GM21786 (cell line): Measurements from ENCODE around the gene FBF1.

Experiments used
- ATAC-seq: cut with Tn5 transposase; IDR thresholded peaks from one replicate; pipeline ENCODE4 v1.9.1; 2021; ENCODE audit not compliant: unreplicated experiment

FBF1 gene

GRCh38 chr17:75917917-75918445 lies 22.9 kb downstream of the FBF1 start:
- no peak for ATAC-seq

GRCh38 chr17:75917141-75917916 lies 23.5 kb downstream of the FBF1 start:
- ATAC-seq: no peak

- no peak for ATAC-seq
These were observed 25.6 kb downstream of the FBF1 start for GRCh38 chr17:75915268-75915667.

GRCh38 chr17:75914643-75915267 lies 26.1 kb downstream of the FBF1 start:
- no peak for ATAC-seq

- no peak for ATAC-seq
These were observed 27.2 kb downstream of the FBF1 start for GRCh38 chr17:75913537-75914210.

- no peak for ATAC-seq
These were observed 30.1 kb downstream of the FBF1 start for GRCh38 chr17:75910699-75911098.

GRCh38 chr17:75909812-75910274 lies 31.0 kb downstream of the FBF1 start:
- no peak for ATAC-seq

GRCh38 chr17:75909051-75909811 lies 31.6 kb downstream of the FBF1 start:
- no peak for ATAC-seq

GRCh38 chr17:75908201-75908600 lies 32.6 kb downstream of the FBF1 start:
- no peak for ATAC-seq

- no peak for ATAC-seq
These were observed 34.5 kb downstream of the FBF1 start for GRCh38 chr17:75906143-75906884.

GRCh38 chr17:75904749-75905521 lies 35.9 kb downstream of the FBF1 start, which contains the start of gene MRPL38:
Gene MRPL38, minus strand, starts transcription at chr17:75904884. Its CDS starts 9 bp downstream, at chr17:75904875.
- peak; percentile 95 for ATAC-seq

GRCh38 chr17:75902406-75902805 lies 38.4 kb downstream of the FBF1 start:
- ATAC-seq: no peak

GRCh38 chr17:75901727-75902126 lies 39.1 kb downstream of the FBF1 start:
- no peak for ATAC-seq

- no peak for ATAC-seq
These were observed 39.9 kb downstream of the FBF1 start for GRCh38 chr17:75900691-75901533.

GRCh38 chr17:75899767-75900468 lies 40.9 kb downstream of the FBF1 start:
- no peak for ATAC-seq

GRCh38 chr17:75899353-75899752 lies 41.5 kb downstream of the FBF1 start:
- no peak for ATAC-seq

- ATAC-seq: no peak
These were observed 42.1 kb downstream of the FBF1 start for GRCh38 chr17:75898791-75899190.

- ATAC-seq: no peak
These were observed 42.8 kb downstream of the FBF1 start for GRCh38 chr17:75898065-75898464.
